ENCODE data around the gene ZSWIM1. TPM values are rescaled to one million over a fixed set of nuclear protein-coding genes. Genes with fewer than 3 reads are reported as not detected.

ZSWIM1 gene
- total and polyA plus RNA-seq, 2 of the 13 experiments (the other 11 are each of a cell fraction or from before 2014, with no cell fraction given), result 9.5 to 11.7 TPM

DNA sequence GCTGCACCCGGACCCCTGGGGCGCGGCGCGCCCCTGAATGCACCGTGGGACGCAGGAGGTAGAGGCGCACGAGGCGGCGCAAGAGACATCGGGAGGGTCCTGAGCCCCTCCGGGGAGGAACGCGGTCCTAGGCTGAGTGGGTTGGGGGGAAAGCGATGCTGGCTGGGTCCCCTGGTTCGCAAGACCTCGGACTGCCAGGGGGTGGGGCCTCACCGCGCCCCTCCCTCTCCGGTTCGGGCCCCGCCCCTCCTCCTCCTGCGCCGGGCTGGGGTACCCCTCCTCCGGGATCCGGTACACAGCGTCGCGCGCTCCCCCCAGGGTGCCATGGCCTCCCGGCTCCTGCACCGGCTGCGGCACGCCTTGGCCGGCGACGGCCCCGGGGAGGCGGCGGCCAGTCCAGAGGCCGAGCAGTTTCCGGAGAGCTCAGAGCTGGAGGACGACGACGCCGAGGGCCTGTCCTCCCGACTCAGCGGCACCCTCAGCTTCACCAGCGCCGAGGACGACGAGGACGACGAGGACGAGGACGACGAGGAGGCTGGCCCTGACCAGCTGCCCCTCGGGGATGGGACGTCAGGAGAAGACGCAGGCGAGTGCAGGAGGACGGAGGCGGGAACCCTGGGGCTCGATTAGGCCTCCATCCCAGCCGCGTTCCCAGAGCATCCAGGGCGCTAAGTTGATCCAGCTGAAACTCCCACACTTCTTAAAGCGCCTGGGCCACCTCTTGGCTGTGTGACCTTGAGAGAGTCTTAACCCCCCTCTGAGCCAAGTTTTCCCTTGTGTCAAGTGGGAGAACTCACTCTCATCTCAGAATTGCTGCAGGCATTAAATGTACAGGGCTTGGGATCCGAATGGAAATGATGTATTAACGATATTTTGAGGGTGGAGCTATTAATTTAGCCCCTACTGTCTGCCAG, 46.9 kb upstream of the ZSWIM1 start (continued):
- TF ChIP-seq HMGXB3 (CRISPR knock-in tag; IDR thresholded peaks at IDR 0.05; ENCODE audit: borderline replicate concordance), result peak; percentile 41; the same call in 1 of the 2 replicates
- TF ChIP-seq ZNF138 (CRISPR knock-in tag; IDR thresholded peaks at IDR 0.05; ENCODE audit: low read depth), result peak; percentile 61; the same call in 1 of the 2 replicates
- no peak for TF ChIP-seq FOXK2 (IDR thresholded peaks at IDR 0.05)
- TF ChIP-seq CHD4 (IDR thresholded peaks at IDR 0.05; ENCODE audit: borderline replicate concordance, low read length), result no peak
- TF ChIP-seq ZNF605 (CRISPR knock-in tag; IDR thresholded peaks at IDR 0.05), result peak; percentile 11; the same call in 1 of the 2 replicates
- TF ChIP-seq HNF1A (IDR thresholded peaks at IDR 0.05; ENCODE audit: low read depth), result no peak
- no peak for TF ChIP-seq HNF1A (CRISPR knock-in tag; IDR thresholded peaks at IDR 0.05; ENCODE audit: borderline replicate concordance)
- TF ChIP-seq, protein P1, sequence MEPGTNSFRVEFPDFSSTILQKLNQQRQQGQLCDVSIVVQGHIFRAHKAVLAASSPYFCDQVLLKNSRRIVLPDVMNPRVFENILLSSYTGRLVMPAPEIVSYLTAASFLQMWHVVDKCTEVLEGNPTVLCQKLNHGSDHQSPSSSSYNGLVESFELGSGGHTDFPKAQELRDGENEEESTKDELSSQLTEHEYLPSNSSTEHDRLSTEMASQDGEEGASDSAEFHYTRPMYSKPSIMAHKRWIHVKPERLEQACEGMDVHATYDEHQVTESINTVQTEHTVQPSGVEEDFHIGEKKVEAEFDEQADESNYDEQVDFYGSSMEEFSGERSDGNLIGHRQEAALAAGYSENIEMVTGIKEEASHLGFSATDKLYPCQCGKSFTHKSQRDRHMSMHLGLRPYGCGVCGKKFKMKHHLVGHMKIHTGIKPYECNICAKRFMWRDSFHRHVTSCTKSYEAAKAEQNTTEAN (CRISPR knock-in tag; conservative IDR thresholded peaks at IDR 0.05), result peak; percentile 51; the same call in 1 of the 2 replicates
- TF ChIP-seq ZNF558 (CRISPR knock-in tag; IDR thresholded peaks at IDR 0.05; ENCODE audit: borderline replicate concordance), result peak; percentile 61; the same call in 1 of the 2 replicates
- TF ChIP-seq AHR (CRISPR knock-in tag; IDR thresholded peaks at IDR 0.05), result no peak; the same call in 1 of the 2 replicates
- TF ChIP-seq PATZ1 (CRISPR knock-in tag; IDR thresholded peaks at IDR 0.05), result peak; percentile 72
- peak; percentile 94 for TF ChIP-seq RBM39 (IDR thresholded peaks at IDR 0.05; ENCODE audit: low read depth, low read length, poor library complexity, severe bottlenecking)
- no peak; the same call in none of the 2 replicates for TF ChIP-seq HDAC2 (CRISPR knock-in tag; IDR thresholded peaks at IDR 0.05)
- peak; percentile 58 for TF ChIP-seq TAF1 (CRISPR knock-in tag; IDR thresholded peaks at IDR 0.05)
- 0 out of 2 replicates have a peak, but pooled peaks have one; percentile 70 for TF ChIP-seq TSC22D2 (CRISPR knock-in tag; IDR thresholded peaks at IDR 0.05; ENCODE audit: borderline replicate concordance)
- TF ChIP-seq ZNF775 (CRISPR knock-in tag; IDR thresholded peaks at IDR 0.05; ENCODE audit: borderline replicate concordance), result no peak
